ENCODE results near the gene C11orf68. TPM values are rescaled to one million over a fixed set of nuclear protein-coding genes. Genes with fewer than 3 reads are reported as not detected.

The C11orf68 gene
- total RNA-seq, 1 experiment from 2014 or later = 20.1 TPM

GRCh38 chr11:65920372-65920802 lies 1.5 kb upstream of the C11orf68 start:
- POLR2A ChIA-PET = no interaction called here
- no peaks in the 10 kb centered on the region for H3K4me1 Mint-ChIP-seq (ENCODE audit: low read depth, unreplicated experiment)
- peaks cover 15% of the 10 kb centered on the region for H3K4me1 ChIP-seq
- H3K36me3 ChIP-seq (ENCODE audit: control insufficient read depth, insufficient read depth, low read length) = no peaks in the 10 kb centered on the region; the same call in 1 of the 2 replicates
- TF ChIP-seq CTCF (IDR thresholded peaks at IDR 0.05; ENCODE audit: insufficient read depth in 1 of 2, low read depth in 1 of 2, low read length in 1 of 2, severe bottlenecking in 1 of 2, unreplicated experiment in 1 of 2) = no peak
- CTCF ChIA-PET = interaction anchor here (0.7 to 1.3 kb wide), 2 partner anchors 30 to 90 kb away, joined by 4 read pairs; partner anchors contain the start of gene CCDC85B
- intact Hi-C loops (cut with micrococcal nuclease; ENCODE audit: unreplicated experiment) = no loop called here
- H3K4me3 ChIP-seq (ENCODE audit: low read depth, low read length) = peak overlapping the region; percentile 95
- no peaks in the 10 kb centered on the region for H3K27me3 ChIP-seq (replicated peaks; ENCODE audit: control insufficient read depth, insufficient read depth, low read length)
- no peak overlapping the region for H3K27ac Mint-ChIP-seq (ENCODE audit: unreplicated experiment)
- DNase-seq = no peak
- no peaks in the 10 kb centered on the region for H3K27me3 Mint-ChIP-seq (ENCODE audit: insufficient read depth, unreplicated experiment)
- BruUV-seq (replicated peaks) = no TSS peak
- no peaks in the 10 kb centered on the region for H3K9me3 ChIP-seq
- H3K36me3 Mint-ChIP-seq (ENCODE audit: insufficient read depth, unreplicated experiment) = peaks cover 19% of the 10 kb centered on the region
- peak overlapping the region; percentile 90 for H3K4me3 Mint-ChIP-seq (ENCODE audit: unreplicated experiment)
- H3K9me3 Mint-ChIP-seq (ENCODE audit: unreplicated experiment) = no peaks in the 10 kb centered on the region

DNA sequence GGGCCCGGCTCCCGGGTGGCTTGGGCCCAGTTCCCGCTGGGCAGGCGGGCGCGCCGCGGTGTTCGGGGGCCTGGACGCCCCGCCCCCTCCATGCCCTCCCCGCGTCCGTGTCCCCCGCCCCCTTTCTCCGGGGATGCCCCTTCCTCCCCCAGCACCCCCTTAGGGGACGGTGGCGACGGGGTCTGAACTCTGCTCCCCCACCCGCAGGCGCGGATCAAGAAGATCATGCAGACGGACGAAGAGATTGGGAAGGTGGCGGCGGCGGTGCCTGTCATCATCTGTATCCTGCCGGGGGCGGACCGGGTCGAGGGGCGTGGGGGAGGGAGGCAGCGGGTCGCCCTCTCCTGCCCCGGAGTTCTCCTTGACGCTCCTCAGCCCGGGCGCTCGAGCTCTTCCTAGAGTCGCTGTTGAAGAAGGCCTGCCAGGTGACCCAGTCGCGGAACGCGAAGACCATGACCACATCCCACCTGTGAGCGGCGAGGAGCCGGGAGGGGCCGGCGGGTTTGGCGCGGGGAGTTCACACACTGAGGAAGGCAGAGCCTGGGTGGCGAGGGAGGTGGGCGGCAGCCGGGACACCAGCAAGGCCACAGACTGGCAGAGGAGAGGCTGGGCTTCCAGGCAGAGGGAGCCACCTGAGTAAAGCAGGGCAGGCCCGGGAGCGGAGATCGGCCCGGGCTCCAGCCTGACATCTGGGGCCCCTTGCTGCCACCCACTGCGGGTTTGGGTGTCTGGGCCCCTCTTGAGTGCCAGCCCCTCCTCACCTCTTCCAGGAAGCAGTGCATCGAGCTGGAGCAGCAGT lies 910 bp upstream of the C11orf68 start:
- peaks cover 15% of the 10 kb centered on the region for H3K4me1 ChIP-seq
- H3K9me3 ChIP-seq = no peaks in the 10 kb centered on the region
- peak in 1 of 2 experiments; percentile 51 for DNase-seq
- peak overlapping the region; percentile 90 for H3K4me3 Mint-ChIP-seq (ENCODE audit: unreplicated experiment)
- H3K9me3 Mint-ChIP-seq (ENCODE audit: unreplicated experiment) = no peaks in the 10 kb centered on the region
- H3K27ac Mint-ChIP-seq (ENCODE audit: unreplicated experiment) = peak overlapping the region; percentile 75
- intact Hi-C loops (cut with micrococcal nuclease; ENCODE audit: unreplicated experiment) = loop anchor here (2.0 to 5.0 kb wide), 2 partner anchors 29 to 43 kb away; partner anchors contain the start of genes CCDC85B and SART1
- no peaks in the 10 kb centered on the region; the same call in 1 of the 2 replicates for H3K36me3 ChIP-seq (ENCODE audit: control insufficient read depth, insufficient read depth, low read length)
- peak overlapping the region; percentile 95 for H3K4me3 ChIP-seq (ENCODE audit: low read depth, low read length)
- no peak for TF ChIP-seq CTCF (IDR thresholded peaks at IDR 0.05; ENCODE audit: insufficient read depth in 1 of 2, low read depth in 1 of 2, low read length in 1 of 2, severe bottlenecking in 1 of 2, unreplicated experiment in 1 of 2)
- ChIA-PET CTCF (interaction anchor here (1.3 kb wide), 1 partner anchor 29 kb away, joined by 4 read pairs; the partner anchor contains the start of gene CCDC85B), POLR2A (no interaction called here)
- H3K27me3 Mint-ChIP-seq (ENCODE audit: insufficient read depth, unreplicated experiment) = no peaks in the 10 kb centered on the region
- no TSS peak for BruUV-seq (replicated peaks)
- peaks cover 19% of the 10 kb centered on the region for H3K36me3 Mint-ChIP-seq (ENCODE audit: insufficient read depth, unreplicated experiment)
- H3K4me1 Mint-ChIP-seq (ENCODE audit: low read depth, unreplicated experiment) = no peaks in the 10 kb centered on the region
- no peaks in the 10 kb centered on the region for H3K27me3 ChIP-seq (replicated peaks; ENCODE audit: control insufficient read depth, insufficient read depth, low read length)

GRCh38 chr11:65919141-65919572 lies 295 bp upstream of the C11orf68 start, which contains the start of gene DRAP1:
Gene DRAP1, plus strand, starts transcription at chr11:65919426. Its CDS starts 76 bp downstream, at chr11:65919502.
- Mint-ChIP-seq H3K27ac (ENCODE audit: unreplicated experiment) (peak within 1 kb of the TSS; percentile 75), H3K4me3 (ENCODE audit: unreplicated experiment) (peak within 1 kb of the TSS; percentile 90), H3K4me1 (ENCODE audit: low read depth, unreplicated experiment) (no peaks in the 10 kb centered on the region), H3K27me3 (ENCODE audit: insufficient read depth, unreplicated experiment) (no peaks in the 10 kb centered on the region), H3K36me3 (ENCODE audit: insufficient read depth, unreplicated experiment) (peaks cover 19% of the 10 kb centered on the region), H3K9me3 (ENCODE audit: unreplicated experiment) (no peaks in the 10 kb centered on the region)
- Histone ChIP-seq H3K36me3 (ENCODE audit: control insufficient read depth, insufficient read depth, low read length) (no peaks in the 10 kb centered on the region; the same call in 1 of the 2 replicates), H3K4me3 (ENCODE audit: low read depth, low read length) (peak within 1 kb of the TSS; percentile 95), H3K27me3 (replicated peaks; ENCODE audit: control insufficient read depth, insufficient read depth, low read length) (no peaks in the 10 kb centered on the region), H3K9me3 (no peaks in the 10 kb centered on the region), H3K4me1 (peaks cover 15% of the 10 kb centered on the region)
- CTCF ChIA-PET = interaction anchor here (1.3 kb wide), 1 partner anchor 29 kb away, joined by 4 read pairs; the partner anchor contains the start of gene CCDC85B
- TF ChIP-seq CTCF (IDR thresholded peaks at IDR 0.05; ENCODE audit: insufficient read depth in 1 of 2, low read depth in 1 of 2, low read length in 1 of 2, severe bottlenecking in 1 of 2, unreplicated experiment in 1 of 2) = peak in 1 of 2 experiments; percentile 1
- peak; percentile 99 for DNase-seq
- no TSS peak for BruUV-seq (replicated peaks)
- intact Hi-C loops (cut with micrococcal nuclease; ENCODE audit: unreplicated experiment) = loop anchor here (2.0 to 5.0 kb wide), 2 partner anchors 28 to 43 kb away; partner anchors contain the start of genes CCDC85B and SART1
- POLR2A ChIA-PET = no interaction called here
